NCI-H2196 treated with DMSO at 0.1 percent for 48 hours (cell line): ENCODE data around the gene RANGAP1.

Source experiments
- DNase-seq: peaks from one replicate; lab custom pipeline; 2025; ENCODE audit not compliant: unreplicated experiment; lab: John Stamatoyannopoulos, UW

Gene RANGAP1, protein sequence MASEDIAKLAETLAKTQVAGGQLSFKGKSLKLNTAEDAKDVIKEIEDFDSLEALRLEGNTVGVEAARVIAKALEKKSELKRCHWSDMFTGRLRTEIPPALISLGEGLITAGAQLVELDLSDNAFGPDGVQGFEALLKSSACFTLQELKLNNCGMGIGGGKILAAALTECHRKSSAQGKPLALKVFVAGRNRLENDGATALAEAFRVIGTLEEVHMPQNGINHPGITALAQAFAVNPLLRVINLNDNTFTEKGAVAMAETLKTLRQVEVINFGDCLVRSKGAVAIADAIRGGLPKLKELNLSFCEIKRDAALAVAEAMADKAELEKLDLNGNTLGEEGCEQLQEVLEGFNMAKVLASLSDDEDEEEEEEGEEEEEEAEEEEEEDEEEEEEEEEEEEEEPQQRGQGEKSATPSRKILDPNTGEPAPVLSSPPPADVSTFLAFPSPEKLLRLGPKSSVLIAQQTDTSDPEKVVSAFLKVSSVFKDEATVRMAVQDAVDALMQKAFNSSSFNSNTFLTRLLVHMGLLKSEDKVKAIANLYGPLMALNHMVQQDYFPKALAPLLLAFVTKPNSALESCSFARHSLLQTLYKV

DNA sequence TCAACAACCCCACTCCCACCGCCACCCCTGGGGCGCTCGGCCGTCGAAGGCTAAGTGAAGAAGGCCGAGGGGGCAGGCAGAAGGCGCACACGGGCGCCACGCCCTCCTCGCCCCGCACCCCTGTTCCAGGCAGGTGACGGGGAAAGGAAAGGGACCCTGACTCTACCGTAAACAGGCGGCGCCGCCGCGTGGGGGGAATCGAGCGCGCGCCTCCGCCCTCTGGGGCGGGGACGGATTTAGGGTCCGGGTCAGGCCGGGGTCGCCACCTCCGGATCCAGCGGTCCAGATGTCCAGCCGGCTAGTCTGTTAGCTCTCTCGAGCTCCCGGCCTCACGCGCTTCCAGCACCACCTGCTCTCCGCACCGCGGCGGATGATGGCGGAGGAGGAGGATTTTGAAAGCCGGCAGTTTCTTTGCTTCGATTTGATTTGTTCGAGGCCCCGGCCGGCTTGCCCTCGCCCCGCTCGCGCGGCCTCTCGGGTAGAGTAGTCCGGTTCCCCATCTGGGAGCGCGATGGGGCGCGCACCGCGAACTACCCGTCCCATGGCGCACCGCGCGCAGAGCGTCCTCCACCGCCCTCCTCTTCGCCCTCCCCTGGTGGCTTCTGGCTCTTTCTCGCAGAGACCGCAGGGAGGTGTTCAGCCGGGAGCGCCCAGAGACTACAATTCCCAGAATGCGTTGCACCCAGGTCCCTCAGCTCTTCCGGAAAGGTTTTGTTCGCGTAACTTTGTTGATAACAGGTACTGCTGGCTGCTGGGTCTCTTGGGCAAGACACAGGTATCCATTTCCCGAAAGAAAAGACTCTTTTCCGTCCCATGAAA is at the start of gene RANGAP1:
TSS of gene RANGAP1 (minus strand) at position 368 of the 819 bp plus-strand sequence. CDS start 5,143 bp downstream, outside the sequence.
- peak; percentile 99 for DNase-seq

GRCh38 chr22:41334951-41335635 is 49.1 kb upstream of the RANGAP1 start:
- DNase-seq = no peak

- DNase-seq = no peak
Observed at GRCh38 chr22:41334215-41334614, 48.2 kb upstream of the RANGAP1 start.

DNA sequence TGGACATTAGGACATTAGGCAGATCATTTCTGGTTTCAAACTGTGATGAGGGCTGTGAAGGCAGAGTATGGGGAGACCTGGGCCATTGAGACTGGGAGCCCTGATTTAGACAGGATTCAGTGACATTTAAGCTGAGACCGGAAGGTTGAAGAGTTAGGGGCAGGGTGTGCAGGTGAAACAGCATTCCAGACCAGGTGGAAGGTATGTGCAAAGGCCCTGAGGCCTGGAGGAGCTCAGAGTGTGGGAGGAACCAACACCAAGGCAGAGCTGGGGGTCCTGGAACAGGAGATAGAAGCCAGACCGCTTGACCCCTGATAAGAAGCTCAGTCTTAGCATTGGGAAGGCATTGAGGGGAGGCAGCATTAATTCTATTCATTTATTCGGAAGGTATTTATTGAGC is 47.8 kb upstream of the RANGAP1 start:
- no peak for DNase-seq

DNA sequence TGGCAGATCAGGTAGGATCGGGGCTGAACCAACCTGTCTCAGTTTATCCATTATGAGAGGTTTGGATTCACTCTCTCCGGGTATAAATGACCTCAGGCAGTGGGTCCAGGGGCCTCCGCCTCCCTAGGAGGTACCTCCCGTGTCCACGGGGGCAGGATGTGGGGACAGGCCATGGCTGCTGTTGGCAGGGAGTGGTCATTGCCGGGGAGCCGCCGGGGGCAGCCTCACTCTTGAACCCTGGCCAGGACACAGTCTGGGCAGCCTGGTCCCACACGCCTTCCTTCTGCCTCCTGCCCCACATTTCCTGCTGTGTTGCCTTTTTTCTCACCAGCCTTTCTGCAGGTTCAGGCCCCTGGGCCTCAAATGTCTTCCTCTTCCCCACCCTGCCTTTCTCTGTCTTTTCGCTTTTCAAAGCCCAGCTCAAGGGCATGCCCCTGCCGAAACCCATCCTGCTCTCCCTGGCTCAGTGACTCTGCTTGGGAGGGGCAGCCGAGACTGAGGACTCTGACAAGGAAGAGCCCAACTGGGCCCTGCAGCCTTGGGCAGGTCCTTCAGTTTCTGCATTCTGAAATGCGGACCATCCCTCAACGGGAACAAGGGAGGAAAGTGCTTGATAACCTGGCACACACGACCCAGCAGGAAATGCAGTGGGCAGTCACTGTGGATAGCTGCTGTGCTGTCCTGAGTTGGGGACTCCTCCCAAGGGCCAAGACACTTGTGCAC is 46.4 kb upstream of the RANGAP1 start:
- DNase-seq = no peak

DNA sequence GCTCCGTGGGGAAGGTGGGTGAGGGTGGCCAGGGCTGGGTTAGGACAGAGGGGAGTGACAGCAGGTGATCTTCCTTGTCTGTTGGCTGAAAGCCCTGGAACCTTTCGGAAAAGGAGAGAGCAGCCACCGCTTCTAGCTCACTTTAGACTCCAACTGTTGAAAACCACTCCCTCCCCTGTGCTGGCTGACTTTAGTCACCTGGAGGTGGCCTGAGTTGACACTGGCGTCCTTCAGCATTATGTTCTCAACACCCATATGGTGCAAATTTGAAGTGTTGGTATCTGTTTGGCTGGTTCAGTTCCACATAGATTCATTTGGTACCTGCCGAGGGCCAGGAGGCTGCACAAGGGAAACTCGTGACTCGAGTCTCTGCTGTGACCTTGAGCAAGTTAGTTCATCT is 44.2 kb upstream of the RANGAP1 start:
- DNase-seq = no peak

DNA sequence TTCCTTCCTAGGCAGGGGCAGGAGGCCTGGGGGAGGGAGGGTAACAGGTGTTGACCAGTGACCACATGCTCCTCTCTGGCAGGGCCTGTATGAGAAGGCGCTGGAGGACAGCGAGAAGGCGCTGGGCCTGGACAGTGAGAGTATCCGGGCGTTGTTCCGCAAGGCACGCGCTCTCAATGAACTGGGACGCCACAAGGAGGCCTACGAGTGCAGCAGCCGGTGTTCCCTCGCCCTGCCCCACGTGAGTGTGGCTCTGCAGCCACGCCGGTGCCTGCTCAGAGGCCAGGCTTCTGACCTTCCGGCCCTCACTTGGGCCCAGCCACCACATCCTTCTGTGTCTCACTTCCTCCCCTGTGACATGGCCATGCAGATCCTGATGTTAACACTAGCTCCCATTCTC is 41.1 kb upstream of the RANGAP1 start:
- DNase-seq = no peak

- DNase-seq = no peak
Observed at GRCh38 chr22:41324821-41325528, 39.0 kb upstream of the RANGAP1 start.

DNA sequence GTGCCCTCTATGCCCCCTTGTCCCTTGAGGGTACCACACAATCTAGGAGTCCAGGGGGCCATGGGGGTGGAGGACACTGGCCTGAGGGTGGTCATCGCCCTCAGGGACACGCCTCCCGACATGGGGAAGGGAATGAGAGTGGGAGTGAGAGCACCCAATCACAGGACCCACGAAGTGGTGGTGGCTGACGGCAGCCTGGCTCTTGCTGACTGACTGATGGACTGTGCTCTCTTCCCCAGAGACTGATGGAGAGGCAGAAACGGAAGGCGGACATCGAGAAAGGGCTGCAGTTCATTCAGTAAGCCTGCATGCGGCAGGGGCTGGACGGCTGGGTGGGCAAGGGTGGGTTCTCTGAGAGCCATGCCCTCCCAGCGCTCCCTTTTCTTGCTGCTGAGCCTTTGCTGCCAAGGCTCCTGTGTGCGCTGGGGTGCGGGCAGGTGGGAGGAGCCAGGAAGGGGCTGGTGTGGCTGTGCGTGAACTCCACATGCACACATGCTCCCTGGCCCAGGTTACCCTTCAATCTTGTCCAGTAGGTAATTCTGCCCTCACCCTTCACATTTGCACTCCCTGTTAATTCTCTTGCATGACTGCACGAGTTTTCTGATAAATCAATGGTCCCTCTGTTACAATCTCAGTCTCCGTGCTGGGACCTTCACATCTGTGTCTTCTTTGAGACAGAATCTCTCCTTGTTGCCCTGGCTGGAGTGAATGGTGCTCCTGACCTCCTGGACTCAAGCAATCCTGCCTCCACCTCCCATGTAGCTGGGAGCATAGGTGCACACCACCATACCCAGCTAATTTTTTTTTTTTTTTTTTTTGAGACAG is 34.6 kb upstream of the RANGAP1 start:
- DNase-seq = no peak

- DNase-seq = no peak
Observed at GRCh38 chr22:41315586-41315985, 29.6 kb upstream of the RANGAP1 start.

GRCh38 chr22:41314821-41315220 is 28.8 kb upstream of the RANGAP1 start:
- DNase-seq = no peak

GRCh38 chr22:41311487-41311886 is 25.5 kb upstream of the RANGAP1 start:
- DNase-seq = no peak

- no peak for DNase-seq
Observed at GRCh38 chr22:41310336-41310735, 24.3 kb upstream of the RANGAP1 start.

GRCh38 chr22:41308544-41308947 is 22.6 kb upstream of the RANGAP1 start:
- DNase-seq = no peak

GRCh38 chr22:41308054-41308453 is 22.1 kb upstream of the RANGAP1 start:
- DNase-seq = no peak

GRCh38 chr22:41305646-41306045 is 19.7 kb upstream of the RANGAP1 start:
- no peak for DNase-seq

GRCh38 chr22:41302811-41303210 is 16.8 kb upstream of the RANGAP1 start:
- no peak for DNase-seq

- DNase-seq = no peak
Observed at GRCh38 chr22:41302021-41302767, 16.2 kb upstream of the RANGAP1 start.
